H9 (cell line): ENCODE measurements around the gene AVEN. TPM values are rescaled to one million over a fixed set of nuclear protein-coding genes. Genes with fewer than 3 reads are reported as not detected.

Experiments
- DNase-seq: peaks from one replicate; pipeline ENCODE4 v3.0.0-alpha.2; 2017
- H2AFZ ChIP-seq: one replicate; pipeline ENCODE4 v1.6.1; 2013; ENCODE audit warnings: mild to moderate bottlenecking, low read length, control low read depth, moderate library complexity
- H2AK5ac ChIP-seq: 2 replicates; pipeline ENCODE4 v1.6.1; 2013; ENCODE audit warnings: low read length, control low read depth, mixed read lengths; ENCODE audit not compliant: insufficient read length
- H2BK120ac ChIP-seq: one replicate; pipeline ENCODE4 v1.6.1; 2013; ENCODE audit warnings: low read depth, mild to moderate bottlenecking, low read length, control low read depth, inconsistent platforms; ENCODE audit not compliant: poor library complexity, severe bottlenecking
- H2BK12ac ChIP-seq: 2 replicates; pipeline ENCODE4 v1.6.1; 2013; ENCODE audit warnings: low read length, control low read depth, mixed read lengths, low read depth; ENCODE audit not compliant: insufficient read length
- H2BK15ac ChIP-seq: 2 replicates; pipeline ENCODE4 v1.6.1; 2013; ENCODE audit warnings: low read depth, low read length, control low read depth
- H2BK20ac ChIP-seq: one replicate; pipeline ENCODE4 v1.6.1; 2013; ENCODE audit warnings: low read depth, mild to moderate bottlenecking, low read length, control low read depth, inconsistent platforms; ENCODE audit not compliant: poor library complexity, severe bottlenecking
- H2BK5ac ChIP-seq: 2 replicates; pipeline ENCODE4 v1.6.1; 2013; ENCODE audit warnings: low read length, control low read depth, mixed read lengths; ENCODE audit not compliant: insufficient read length
- H3K14ac ChIP-seq: 2 replicates; pipeline ENCODE4 v1.6.1; 2013; ENCODE audit warnings: low read length, control low read depth; ENCODE audit not compliant: insufficient read depth
- H3K18ac ChIP-seq: 2 replicates; pipeline ENCODE4 v1.6.1; 2013; ENCODE audit warnings: low read depth, mild to moderate bottlenecking, mixed read lengths, low read length, control low read depth; ENCODE audit not compliant: insufficient read length
- H3K23ac ChIP-seq: 2 replicates; pipeline ENCODE4 v1.6.1; 2013; ENCODE audit warnings: low read length, control low read depth, mixed read lengths, low read depth; ENCODE audit not compliant: insufficient read length
- H3K23me2 ChIP-seq: 2 replicates; pipeline ENCODE4 v1.6.1; 2013; ENCODE audit warnings: low read depth, mild to moderate bottlenecking, mixed read lengths, low read length, control low read depth; ENCODE audit not compliant: insufficient read length, poor library complexity, severe bottlenecking
- H3K27ac ChIP-seq: 2 replicates; pipeline ENCODE4 v1.5.1; 2013; ENCODE audit warnings: low read length, control low read depth, mixed read lengths, low read depth; ENCODE audit not compliant: insufficient read length
- H3K27me3 ChIP-seq: 2 replicates; pipeline ENCODE4 v1.6.1; 2013; ENCODE audit warnings: low read length, control low read depth, inconsistent platforms; ENCODE audit not compliant: insufficient read depth
- H3K4ac ChIP-seq: 2 replicates; pipeline ENCODE4 v1.6.1; 2013; ENCODE audit warnings: low read depth, mild to moderate bottlenecking, control low read depth, inconsistent platforms, low read length, moderate library complexity
- H3K4me1 ChIP-seq: 2 replicates; pipeline ENCODE4 v1.6.1; 2013; ENCODE audit warnings: low read length, control low read depth, inconsistent platforms; ENCODE audit not compliant: insufficient read depth
- H3K4me2 ChIP-seq: 2 replicates; pipeline ENCODE4 v1.6.1; 2013; ENCODE audit warnings: low read length, control low read depth, mixed read lengths; ENCODE audit not compliant: insufficient read length, insufficient read depth
- H3K56ac ChIP-seq: 2 replicates; pipeline ENCODE4 v1.6.1; 2013; ENCODE audit warnings: low read depth, mild to moderate bottlenecking, mixed read lengths, low read length, control low read depth; ENCODE audit not compliant: insufficient read length
- H3K79me1 ChIP-seq: 2 replicates; pipeline ENCODE4 v1.6.1; 2013; ENCODE audit warnings: low read depth, mild to moderate bottlenecking, moderate library complexity, low read length, control low read depth, inconsistent platforms; ENCODE audit not compliant: insufficient read depth, poor library complexity, severe bottlenecking
- H3K79me2 ChIP-seq: 2 replicates; pipeline ENCODE4 v1.6.1; 2013; ENCODE audit warnings: low read length, control low read depth, inconsistent platforms; ENCODE audit not compliant: insufficient read depth
- H3K9ac ChIP-seq: 2 replicates; pipeline ENCODE4 v1.6.1; 2013; ENCODE audit warnings: low read length, control low read depth, mixed read lengths; ENCODE audit not compliant: insufficient read length; ENCODE audit errors: extremely low read depth
- H3K9me3 ChIP-seq: one replicate; pipeline ENCODE4 v1.6.1; 2013; ENCODE audit warnings: low read depth, low read length, inconsistent platforms; ENCODE audit not compliant: control insufficient read depth
- H3T11ph ChIP-seq: one replicate; pipeline ENCODE4 v1.6.1; 2013; ENCODE audit warnings: mild to moderate bottlenecking, low read length, control low read depth, inconsistent platforms
- H4K20me1 ChIP-seq: one replicate; pipeline ENCODE4 v1.6.1; 2013; ENCODE audit not compliant: control insufficient read depth, insufficient read length, insufficient read depth
- H4K5ac ChIP-seq: 2 replicates; pipeline ENCODE4 v1.6.1; 2013; ENCODE audit warnings: low read depth, mild to moderate bottlenecking, mixed read lengths, low read length, control low read depth; ENCODE audit not compliant: insufficient read length
- H4K8ac ChIP-seq: replicated peaks from 2 replicates; pipeline ENCODE4 v1.6.1; 2013; ENCODE audit warnings: low read length, control low read depth, mixed read lengths, low read depth; ENCODE audit not compliant: insufficient read length
- H4K91ac ChIP-seq: 2 replicates; pipeline ENCODE4 v1.6.1; 2013; ENCODE audit warnings: low read depth, mild to moderate bottlenecking, moderate library complexity, mixed read lengths, low read length, control low read depth; ENCODE audit not compliant: insufficient read length
- H3K27ac Mint-ChIP-seq, 3 experiments: 2 replicates in 2 of 3; 3 replicates in 1 of 3; pipeline ENCODE4 v1.8.0; 2020 to 2021; ENCODE audit warnings: mixed read lengths in 3 of 3, mild to moderate bottlenecking in 1 of 3, moderate library complexity in 1 of 3
- H3K27me3 Mint-ChIP-seq: 2 replicates; pipeline ENCODE4 v1.8.0; 2021; ENCODE audit warnings: low read depth, mild to moderate bottlenecking, moderate library complexity, mixed read lengths
- H3K36me3 Mint-ChIP-seq, 3 experiments: 2 replicates in 2 of 3; 3 replicates in 1 of 3; pipeline ENCODE4 v1.8.0; 2020 to 2021; ENCODE audit warnings: low read depth in 3 of 3, mixed read lengths in 3 of 3; ENCODE audit not compliant: insufficient read depth in 1 of 3
- H3K4me1 Mint-ChIP-seq, 2 experiments: 2 replicates each; pipeline ENCODE4 v1.8.0; 2020; ENCODE audit warnings: mixed read lengths in 2 of 2
- H3K4me3 Mint-ChIP-seq, 2 experiments: 2 replicates in 1 of 2; 3 replicates in 1 of 2; pipeline ENCODE4 v1.8.0; 2020 to 2021; ENCODE audit warnings: mild to moderate bottlenecking in 2 of 2, mixed read lengths in 2 of 2, moderate library complexity in 1 of 2
- H3K9me3 Mint-ChIP-seq, 2 experiments: 2 replicates in 1 of 2; 3 replicates in 1 of 2; pipeline ENCODE4 v1.8.0; 2020; ENCODE audit warnings: mild to moderate bottlenecking in 2 of 2, mixed read lengths in 2 of 2, moderate library complexity in 1 of 2
- CTCF ChIP-seq: fragments of 200-600 bp; sonication (generic); conservative IDR thresholded peaks from 3 replicates; pipeline ENCODE4 v1.8.0; 2021; ENCODE audit warnings: antibody characterized with exemption, mild to moderate bottlenecking
- whole genome bisulfite sequencing: extraction: QIAGEN DNeasy Blood & Tissue Kit; methylation state at CpG from one replicate; pipeline ENCODE4 v1.1.7; 2013; ENCODE audit warnings: missing lambda C conversion rate, low lambda C conversion rate, mixed read lengths; ENCODE audit not compliant: insufficient read length; ENCODE audit errors: extremely low coverage; 5-methylcytosine and 5-hydroxymethylcytosine counted together
- total RNA-seq: library from RNA; stranded (reverse); gene quantifications from 2 replicates; pipeline ENCODE4 v1.2.1, GENCODE V29; 2021

Gene AVEN
- total RNA-seq, 1 experiment from 2014 or later, result 16.1 TPM

- no peak overlapping the region for H2BK120ac ChIP-seq
- no peaks in the 10 kb centered on the region for H3K79me2 ChIP-seq
- no peak for DNase-seq
- Mint-ChIP-seq H3K27ac (no peak overlapping the region), H3K36me3 (no peaks in the 10 kb centered on the region), H3K4me3 (no peak overlapping the region), H3K27me3 (no peaks in the 10 kb centered on the region), H3K9me3 (no peaks in the 10 kb centered on the region), H3K4me1 (peaks cover 7 to 10% of the 10 kb centered on the region in 2 experiments)
- no peak overlapping the region for H3K18ac ChIP-seq
- no peak overlapping the region for H3K9ac ChIP-seq
- H3T11ph ChIP-seq, result no peak overlapping the region
- no peak overlapping the region for H2BK5ac ChIP-seq
- H4K91ac ChIP-seq, result no peak overlapping the region
- no peak overlapping the region for H2AK5ac ChIP-seq
- no peak overlapping the region for H2AFZ ChIP-seq
- no peak overlapping the region for H3K14ac ChIP-seq
- H3K4me2 ChIP-seq, result no peak overlapping the region
- no peaks in the 10 kb centered on the region for H3K79me1 ChIP-seq
- no peak overlapping the region for H4K8ac ChIP-seq
- no peak overlapping the region for H3K56ac ChIP-seq
- H2BK15ac ChIP-seq, result no peak overlapping the region
- no peak overlapping the region for H3K4ac ChIP-seq
- WGBS, result no CpG with 5 or more reads among the region's 3 CpGs
- no peak for TF ChIP-seq CTCF
- H3K23me2 ChIP-seq, result no peaks in the 10 kb centered on the region
- no peaks in the 10 kb centered on the region for H3K27me3 ChIP-seq
- H2BK12ac ChIP-seq, result no peak overlapping the region
- no peaks in the 10 kb centered on the region for H3K4me1 ChIP-seq
- H3K27ac ChIP-seq, result no peak overlapping the region
- H3K9me3 ChIP-seq, result no peaks in the 10 kb centered on the region
- H3K23ac ChIP-seq, result no peak overlapping the region
- no peak overlapping the region for H2BK20ac ChIP-seq
- no peaks in the 10 kb centered on the region for H4K20me1 ChIP-seq
- H4K5ac ChIP-seq, result no peak overlapping the region
Observed at GRCh38 chr15:33823119-33823518, 215.9 kb downstream of the AVEN start.
